CD4-positive, alpha-beta T cell treated with Interleukin-12 subunit alpha and Interleukin-12 subunit beta, for 1 hour (primary cell): ENCODE results near the gene CUEDC1.
A peak's percentile ranks its signal among the peaks of the same experiment; 100 is the strongest.

ENCODE experiments used
- DNase-seq: peaks from one replicate; pipeline ENCODE4 v3.0.0-alpha.2; 2020

Gene CUEDC1

DNA sequence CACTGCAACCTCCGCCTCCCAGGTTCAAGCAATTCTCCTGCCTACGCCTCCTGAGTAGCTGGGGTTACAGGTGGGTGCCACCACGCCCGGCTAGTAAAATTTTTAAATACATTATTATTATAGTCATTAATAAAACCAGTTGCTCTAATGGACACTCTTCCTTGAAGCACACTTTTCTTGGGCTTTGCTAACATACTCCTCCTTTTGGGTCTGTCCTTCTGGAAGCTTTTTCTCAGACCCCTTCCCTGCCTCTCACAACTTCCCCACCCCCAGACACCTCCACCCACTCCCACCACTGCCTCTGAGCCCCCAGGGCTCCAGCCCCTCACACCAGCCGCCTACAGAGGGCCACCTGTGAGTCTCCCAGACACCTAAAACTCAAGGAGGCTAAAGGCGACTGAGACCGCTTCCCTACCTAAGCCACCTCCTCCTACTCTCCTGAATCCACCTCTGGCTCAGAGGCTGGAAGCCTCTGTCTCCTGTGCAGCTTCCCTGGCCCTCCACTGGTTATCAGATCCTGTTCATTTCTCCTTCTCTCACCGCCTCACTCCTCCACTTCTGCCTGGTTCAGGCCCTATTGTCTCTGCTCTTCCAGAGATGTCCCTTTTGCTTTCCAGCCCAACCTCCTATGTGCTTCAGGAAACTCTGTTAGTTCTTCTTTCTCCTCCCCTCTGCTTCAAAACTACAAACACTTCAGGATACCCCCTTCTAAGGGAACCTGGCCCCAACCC lies 2.1 kb upstream of the CUEDC1 start:
- no peak for DNase-seq

DNA sequence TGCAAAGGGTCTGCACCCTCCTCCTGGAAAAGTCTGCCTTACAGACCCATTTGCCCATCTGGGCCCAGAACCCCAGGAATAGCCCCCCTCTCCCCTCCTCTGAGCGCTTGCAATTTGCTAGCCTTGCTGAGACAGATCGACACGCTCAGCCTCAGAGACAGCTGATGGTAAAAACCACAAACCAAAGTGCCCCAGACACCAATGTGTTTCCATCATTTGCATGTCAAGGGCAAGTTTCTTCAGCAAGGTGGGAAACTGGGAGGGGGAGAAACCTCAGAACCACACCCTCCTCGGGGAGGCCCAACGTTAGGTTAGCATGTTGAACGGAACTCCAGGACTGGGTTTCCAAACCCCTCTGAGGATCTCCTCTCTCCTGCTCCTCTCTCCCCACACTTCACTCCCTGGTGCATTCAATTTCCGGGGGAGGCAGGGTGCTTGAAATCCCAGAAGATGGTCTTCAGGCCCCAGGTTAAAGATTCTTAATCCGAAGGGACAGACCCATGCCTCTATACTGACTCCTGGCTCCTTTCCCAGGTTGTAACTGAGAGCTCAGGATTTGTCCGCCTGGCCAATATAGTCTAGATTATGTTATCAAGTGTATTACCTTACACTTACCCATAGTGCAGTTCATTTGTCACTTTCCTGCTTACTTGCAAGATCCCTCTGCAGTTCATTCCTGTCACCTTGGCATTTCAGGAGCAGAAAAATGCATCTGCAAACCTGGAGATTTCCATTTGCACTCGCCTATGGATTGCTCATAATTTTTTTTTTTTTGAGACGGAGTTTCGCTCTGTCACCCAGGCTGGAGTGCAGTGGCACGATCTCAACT lies 1.3 kb upstream of the CUEDC1 start:
- DNase-seq, result peak; percentile 53

DNA sequence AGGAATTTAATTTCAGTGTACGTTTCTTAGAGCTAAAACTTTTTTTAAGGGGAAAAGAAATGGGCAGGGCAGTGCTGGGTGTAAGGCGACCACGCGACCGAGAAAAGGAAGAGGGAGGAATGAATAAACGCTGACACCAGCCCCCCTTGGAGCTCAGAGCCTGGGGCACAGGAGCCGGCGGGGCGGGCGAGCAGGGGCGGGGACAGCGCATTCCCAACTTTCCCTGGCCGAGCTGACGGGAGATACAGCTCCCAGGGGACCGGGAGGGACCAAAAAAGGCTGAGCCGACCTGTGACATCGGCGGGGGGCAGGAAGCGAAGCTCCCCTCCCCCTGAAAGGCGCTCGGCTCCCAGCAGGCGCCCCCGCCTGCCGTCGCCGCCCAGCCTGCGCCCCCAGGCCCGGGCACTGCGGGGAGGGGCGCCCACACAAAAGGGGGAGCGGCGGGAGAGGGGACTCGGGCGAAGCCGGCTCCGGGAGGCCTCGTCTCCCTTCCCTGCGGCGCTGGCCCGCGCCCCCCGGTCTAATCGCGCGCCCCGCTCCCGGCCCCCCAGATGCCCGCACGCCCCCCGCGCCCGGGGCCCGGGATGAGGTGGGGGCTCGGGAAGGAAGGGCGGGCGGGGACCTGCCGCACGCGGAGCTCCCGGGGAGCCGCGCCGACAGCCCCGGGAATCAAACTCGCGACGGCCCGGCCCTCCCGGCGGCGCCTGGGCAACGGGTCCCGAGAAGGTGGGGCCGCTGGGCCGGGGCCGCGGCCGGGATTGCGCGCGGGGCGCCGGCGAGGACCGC lies 622 bp downstream of the CUEDC1 start:
- no peak for DNase-seq

DNA sequence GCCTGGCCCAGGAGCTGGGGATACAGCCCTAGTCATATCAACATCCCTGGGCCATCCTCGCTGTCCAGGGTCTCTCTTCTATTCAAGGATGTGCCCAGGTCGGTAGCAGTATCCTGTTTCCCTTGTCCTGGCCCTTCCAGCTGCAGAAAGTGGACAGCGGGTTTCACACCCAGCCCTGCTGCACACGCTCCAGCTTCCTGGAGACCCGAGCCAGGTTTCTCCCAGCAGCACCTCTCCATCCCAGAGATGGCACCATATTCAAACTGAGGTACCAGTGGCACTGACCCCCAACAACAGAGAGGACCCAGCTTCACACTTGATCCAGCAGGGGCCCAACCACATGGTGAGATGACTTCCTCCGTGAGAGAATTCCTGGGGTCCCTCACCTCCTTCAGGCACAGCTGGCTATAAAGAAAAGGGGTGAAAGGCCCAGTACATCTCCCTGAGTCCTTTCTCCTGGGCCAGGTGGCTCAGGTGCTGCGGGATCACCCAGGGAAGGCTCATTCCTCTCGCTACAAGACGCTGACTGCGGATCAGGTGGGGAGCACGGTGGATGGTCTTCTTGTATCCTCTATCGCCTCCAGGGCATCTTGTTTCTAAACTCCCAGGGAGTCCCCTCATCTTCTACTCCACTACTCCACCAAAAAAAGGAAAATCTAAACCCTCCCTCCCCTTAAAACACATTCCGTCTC lies 1.4 kb downstream of the CUEDC1 start:
- no peak for DNase-seq

DNA sequence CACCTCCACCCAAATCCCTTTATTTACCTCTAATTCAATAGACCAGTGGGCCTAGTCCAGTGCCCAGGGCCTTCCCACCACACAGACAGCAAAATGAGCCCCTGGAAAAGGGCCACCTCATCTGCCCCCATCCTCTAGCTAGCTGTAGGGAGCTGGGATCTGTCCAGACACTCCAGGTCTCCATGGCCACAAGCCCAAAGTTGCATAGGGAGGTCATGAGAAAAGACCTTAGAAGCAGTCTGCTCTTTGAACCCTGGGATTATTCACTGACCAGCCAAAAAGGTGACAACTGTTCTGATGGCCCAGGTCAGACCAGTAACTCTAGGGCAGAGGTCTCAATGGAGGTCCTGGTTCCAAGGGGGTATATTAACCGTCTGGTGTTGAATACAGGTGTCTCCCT lies 2.0 kb downstream of the CUEDC1 start:
- DNase-seq, result no peak

DNA sequence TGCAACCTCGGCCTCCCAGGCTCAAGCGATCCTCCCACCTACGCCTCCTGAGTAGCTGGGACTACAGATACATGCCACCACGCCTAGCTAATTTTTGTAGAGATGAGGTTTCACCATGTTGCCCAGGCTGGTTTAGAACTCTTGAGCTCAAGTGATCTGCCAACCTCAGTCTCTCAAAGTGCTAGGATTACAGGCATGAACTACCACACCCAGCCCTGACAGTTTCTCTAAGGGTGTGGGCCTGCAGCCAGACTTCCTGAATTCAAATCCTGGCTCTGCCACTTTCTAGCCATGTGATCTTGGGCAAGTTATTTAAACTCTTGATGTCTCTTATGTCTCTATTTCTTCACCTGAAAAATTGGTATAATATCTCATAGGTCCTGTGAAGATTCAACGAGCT lies 5.6 kb downstream of the CUEDC1 start:
- DNase-seq, result no peak

DNA sequence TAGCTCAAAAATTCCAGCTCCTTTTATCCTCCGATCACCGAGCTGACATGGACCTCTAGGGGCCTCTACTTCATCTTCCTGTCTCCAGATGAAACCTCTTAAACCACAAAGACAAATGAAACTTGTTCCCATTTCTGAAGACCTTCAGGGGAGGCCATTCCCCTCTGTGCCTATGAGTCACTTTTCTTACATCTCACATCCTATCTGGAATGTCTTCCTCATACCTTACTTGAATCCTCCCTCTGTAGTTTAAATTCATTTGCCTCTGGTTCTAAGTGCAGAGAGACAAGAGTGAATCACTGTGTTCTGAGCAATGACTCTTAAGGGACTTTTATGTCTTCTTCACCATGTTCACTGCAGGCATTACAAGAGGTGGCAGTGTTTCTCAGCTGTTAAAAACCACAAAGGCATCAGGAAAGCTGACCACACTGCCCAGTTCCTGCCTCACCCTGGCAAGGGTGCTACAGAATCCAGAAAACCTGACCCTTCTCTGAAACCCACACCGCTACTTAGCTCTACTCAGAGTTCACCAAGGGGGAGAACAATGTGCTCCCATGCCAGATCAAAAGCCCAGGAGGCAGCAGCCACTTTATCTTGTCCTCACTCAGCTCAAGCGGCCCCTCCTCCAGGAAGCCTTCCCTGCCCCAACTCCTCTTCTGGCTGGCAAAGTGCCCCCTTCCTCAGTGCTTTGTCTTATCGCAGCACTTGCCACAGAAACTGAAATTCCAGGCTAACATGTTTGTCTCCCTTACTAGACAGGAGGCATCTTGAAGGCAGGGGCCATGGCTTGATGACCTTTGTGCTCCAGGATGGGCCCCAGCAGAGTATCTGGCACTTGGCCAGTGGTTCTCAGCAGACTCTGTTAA lies 6.4 kb downstream of the CUEDC1 start:
- no peak for DNase-seq

DNA sequence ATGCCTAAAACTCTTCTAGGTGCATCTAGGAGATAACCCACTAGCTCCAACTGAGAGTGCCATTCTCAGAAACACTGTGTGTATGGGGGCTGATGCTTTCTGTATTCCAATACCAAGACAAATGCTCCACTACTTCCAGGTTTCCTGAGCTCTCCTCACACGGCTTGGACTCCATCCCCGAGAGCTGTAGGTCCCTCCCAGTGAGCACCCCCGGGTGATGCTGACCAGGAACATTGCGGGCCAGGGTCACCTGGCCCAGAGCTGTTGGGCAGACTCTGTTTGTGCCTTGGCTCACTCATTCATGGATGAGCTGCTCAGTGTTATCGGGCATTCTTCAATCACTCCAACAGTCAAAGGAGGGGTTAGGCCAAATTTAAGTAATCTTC lies 7.0 kb downstream of the CUEDC1 start:
- DNase-seq, result no peak

DNA sequence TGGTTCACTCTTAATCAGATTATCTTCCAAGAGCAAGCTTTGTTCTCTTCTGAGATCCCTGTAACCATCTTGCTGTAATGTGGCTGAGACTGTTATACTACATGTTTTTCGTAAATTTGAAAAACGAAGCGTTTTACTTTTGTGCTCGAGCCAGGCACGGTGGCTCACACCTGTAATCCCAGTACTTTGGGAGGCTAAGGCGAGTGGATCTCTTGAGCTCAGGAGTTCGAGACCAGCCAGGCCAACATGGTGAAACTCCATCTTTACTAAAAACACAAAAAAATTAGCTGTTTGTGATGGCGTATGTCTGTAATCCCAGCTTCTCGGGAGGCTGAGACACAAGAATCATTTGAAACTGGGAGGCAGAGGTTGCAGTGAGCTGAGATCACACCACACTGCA lies 7.8 kb downstream of the CUEDC1 start:
- DNase-seq, result no peak

DNA sequence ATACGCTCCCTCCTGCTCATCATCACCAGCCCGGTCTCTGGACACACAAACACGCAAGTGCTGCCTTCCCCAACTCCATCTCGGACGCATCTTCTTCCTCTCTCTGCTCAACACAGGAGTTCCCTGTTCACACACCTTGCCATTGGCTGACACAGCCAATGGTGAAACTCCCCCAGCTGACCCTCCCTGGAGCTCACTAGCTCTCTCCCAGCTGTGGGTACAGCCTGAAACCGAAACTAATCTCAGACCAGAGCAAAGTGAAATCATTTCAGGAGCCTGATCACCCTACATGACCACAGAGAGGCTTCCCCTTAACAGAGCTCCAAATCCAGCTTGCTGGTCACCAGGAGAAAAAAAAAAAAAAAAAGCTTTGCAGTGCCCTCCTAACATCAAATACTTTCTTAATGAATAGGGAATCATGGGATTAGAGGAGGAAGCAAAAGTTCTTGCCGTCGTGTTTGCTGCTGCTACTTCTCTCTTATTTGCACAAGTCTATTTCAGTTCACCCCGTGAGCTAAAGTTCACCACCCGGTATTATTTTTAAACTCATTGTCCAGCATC lies 8.3 kb downstream of the CUEDC1 start:
- DNase-seq, result peak; percentile 54

DNA sequence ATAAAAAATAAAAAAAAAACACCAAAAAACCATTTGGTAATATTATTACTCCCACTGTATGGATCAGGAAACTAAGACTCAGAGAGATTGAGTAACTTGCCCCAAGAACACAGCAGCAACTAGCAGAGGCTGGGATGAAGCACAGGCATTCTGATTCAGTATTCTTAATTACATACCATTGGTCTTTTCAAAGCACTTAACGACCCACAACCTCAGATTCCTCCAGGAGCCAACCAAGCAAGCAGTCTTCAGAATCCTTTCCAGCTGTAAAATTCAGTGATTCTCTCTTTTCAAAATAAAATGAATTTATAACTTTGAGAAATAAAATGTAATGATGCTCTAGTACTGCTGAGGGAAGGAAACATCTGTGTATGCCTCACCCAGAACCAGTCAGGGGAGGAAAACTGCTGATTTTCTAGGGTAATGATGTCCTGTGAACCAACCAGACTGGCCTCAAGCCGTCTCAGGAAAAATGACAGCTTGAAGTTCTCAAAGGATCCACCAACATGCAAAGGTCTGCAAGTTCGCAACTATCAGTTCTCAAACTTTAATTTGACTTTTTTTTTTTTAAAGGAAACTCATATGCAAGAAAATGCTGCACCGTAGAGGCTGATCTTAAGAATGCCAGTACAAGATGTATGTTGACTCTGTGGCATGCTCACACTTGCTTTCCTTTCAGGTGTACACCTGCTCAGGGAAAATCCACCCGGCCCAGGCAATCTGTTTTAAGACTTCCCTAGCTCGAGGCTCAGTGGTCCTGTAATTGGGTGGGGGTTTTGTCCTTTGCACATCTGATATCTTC lies 9.0 kb downstream of the CUEDC1 start:
- no peak for DNase-seq

DNA sequence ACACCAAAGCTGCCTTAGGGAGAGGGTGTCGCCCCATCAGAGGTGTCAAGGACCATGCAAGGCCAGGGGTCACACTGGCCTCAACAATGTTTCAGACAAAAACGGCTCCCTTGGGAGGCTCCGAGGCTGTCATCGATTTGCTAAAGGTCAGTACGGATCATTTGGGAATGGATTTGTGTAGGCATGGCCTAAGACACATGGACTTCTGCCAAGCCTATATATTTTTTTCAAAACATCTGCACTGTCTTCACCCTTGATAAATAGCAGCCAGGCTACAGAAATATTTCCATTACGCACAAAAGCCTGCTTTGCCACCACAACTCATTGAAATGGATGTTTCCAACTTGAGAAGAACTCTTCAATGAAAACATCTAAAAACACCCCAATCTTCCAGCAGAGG lies 10.3 kb downstream of the CUEDC1 start:
- no peak for DNase-seq

DNA sequence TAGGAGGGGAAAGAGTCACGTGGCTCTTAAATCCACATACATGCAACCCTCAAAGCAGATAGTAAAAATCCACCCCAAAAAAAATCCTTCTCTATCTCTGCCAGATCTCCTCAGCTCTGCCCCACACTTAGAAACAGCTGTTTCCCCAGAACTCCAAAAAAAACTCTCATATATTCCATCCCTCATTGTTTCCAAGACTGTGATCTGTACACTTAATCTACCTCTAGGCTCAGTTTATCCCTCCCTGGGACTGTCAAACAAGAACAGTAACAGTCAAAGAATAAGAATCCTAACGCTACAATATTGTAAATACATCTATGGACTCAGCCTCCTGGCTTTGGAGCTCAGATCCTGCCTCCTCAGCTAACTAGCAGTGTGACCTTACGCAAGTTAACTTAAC lies 11.6 kb downstream of the CUEDC1 start:
- DNase-seq, result no peak

DNA sequence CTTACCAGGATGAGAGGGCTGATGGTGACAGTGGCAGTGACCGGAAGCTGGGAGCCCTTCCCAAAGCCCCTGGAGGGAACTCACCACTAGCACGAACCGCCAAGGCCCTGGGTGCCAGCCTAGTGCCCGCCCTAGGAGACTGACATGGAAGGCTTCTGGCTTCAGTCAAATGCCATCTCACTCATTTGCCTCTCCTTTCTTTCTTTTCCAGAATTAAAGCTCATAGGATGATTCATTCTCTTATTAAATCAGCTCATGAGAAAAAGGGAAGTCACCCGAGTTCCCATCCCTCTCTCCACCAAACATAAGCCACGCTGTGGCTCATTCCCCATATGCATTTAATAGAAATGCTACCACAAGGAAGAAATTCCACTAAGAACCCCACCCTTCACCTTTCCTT lies 12.1 kb downstream of the CUEDC1 start:
- DNase-seq, result no peak

DNA sequence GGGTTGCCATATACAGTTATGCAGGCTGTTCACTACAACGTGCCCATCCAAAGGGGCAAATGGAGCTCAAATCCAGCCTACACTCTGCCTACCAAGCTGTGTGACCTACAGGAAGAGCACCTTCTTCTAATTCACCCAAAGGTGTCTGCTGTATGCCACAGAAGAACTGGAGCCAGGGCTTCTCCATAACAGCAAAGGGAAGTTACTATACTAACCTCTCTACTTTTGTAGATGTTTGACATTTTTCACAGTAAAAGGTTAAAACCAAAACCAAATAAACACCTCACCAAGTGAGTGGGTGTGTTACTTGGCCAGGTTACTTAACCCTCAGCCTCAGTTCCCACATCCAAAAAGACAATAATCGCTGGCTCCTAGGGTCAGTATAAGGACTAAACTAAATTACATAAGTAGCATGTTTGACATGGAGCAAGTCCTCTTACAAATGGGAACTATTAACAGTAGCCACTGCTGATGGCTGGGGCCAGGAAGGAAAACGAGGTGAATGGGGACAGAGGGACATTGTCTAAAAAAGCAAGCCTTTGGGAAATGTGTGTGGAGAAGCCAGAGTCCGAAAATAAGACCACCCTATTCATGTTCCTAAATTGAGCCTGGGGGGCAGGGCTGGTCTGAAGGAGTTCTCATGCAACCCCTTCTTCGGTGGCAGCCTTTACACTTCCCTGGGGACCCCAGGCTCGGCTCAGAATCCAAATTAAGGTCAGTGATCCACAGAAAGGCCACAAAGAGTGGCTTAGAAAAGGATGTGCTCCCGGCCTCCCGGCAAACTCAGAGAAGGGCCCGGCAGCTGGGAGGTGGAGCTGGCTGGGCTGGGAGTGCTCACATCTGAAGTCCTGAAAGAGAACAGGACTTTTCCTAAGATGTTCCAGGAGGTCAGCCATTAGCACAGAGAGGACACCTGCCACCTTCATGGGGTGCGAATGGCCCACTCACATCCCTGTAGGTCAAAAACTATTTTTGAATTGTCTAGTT lies 13.5 kb downstream of the CUEDC1 start:
- DNase-seq, result no peak

DNA sequence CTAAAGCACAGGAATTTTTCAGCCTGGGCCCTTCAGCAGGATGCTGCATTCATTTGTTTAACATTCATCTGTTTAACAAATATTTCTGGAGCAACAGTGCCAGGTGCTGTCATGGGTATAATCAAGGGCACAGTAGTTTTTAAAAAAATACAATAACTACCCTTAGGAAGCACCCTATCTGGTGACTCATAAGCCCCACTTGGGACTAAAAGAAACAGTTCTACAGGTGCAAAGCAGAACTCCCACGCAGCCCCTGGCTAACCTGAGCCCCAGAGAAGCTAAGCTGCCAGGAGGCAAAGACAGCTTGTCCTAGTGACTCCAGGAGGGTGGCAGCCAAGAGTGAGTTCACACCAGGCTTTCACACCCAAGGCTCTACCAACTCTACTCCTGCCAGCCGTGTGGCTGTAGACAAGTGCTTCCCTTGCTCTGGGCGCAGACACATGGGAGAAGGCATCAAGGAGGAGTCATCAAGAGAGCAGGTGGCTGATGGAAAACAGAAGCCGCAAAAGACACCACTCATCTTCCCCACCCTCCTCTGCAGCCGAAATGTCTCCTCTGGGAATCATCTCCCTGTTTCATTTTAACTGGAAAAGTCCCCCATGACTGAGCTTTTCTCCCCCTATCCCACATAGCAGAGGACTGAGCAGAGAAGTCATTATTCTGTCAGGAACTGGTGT lies 14.4 kb downstream of the CUEDC1 start:
- DNase-seq, result no peak

DNA sequence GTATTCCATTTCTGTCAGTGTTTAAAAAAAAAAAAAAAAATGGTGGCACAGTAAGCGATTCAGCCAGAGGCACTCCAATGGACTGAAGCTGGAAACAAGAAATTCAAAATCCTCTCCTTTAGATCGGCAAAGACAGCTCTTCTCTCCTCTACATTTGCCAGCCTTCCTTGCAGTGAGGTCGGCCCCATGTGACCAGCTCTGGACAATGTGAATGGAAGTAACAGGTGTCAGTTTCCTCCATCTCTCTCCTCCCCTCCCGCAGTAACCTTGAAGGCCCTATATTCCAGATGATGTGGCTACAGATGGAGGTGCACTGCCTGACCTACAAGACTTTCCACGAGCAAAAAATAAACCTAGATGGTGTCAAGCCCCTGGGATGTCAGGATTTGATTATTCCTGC lies 15.0 kb downstream of the CUEDC1 start:
- DNase-seq, result no peak

DNA sequence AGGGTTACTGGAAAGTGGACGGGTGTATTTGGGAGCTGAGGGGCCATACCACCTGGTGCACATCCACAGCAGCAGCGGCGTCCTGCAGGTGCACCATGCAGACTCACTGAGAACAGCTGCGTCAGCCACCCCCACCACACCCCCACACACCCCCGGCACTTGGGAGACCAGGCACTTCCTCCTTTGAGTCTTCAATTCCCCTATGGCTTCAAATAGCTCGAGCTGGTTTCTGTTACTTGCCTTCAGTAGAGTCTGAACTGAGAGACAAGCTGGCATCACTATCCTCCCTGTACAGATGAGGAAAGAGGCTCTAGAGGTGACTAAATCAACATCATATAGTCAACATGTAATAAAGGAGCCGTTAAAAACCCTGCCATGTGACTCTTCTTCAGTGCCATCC lies 15.4 kb downstream of the CUEDC1 start:
- no peak for DNase-seq

DNA sequence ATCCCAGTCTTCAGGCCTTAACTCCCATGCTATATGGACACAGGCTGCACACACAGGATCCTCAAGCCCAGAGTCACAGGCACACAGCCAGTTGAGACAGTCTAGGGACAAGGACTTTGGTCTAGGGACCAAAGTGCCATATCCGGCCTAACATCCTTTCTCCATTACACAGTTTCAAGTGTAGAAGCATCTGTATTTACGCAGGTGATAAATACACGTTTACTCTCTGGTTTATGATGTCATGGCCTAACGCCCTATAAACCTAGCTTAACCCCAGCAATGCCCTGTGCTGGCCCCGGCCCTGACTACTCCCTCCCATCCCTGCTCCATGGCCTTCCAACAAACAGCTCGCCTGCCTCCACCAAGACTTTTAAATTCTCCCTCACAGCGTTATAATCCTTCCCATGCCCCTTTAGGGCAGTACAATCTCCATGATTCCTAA lies 17.1 kb downstream of the CUEDC1 start:
- no peak for DNase-seq
